ENCODE measurements around the gene MARK1. TPM values are rescaled to one million over a fixed set of nuclear protein-coding genes. Genes with fewer than 3 reads are reported as not detected.

MARK1 gene
- total and polyA plus RNA-seq, 10 of the 15 experiments (the other 5 are each of a cell fraction or from before 2014, with no cell fraction given) = 0.02 to 0.67 (median 0.12) TPM; not detected in 6

GRCh38 chr1:220701974-220702373 is 174.0 kb downstream of the MARK1 start (continued):
- TF ChIP-seq SUZ12 (IDR thresholded peaks at IDR 0.05; ENCODE audit: unreplicated experiment) = no peak
- TF ChIP-seq EED (IDR thresholded peaks at IDR 0.05; ENCODE audit: low read depth) = peak; percentile 56; the same call in 1 of the 2 replicates
- TF ChIP-seq CREM (IDR thresholded peaks at IDR 0.05; ENCODE audit: low read depth) = peak; percentile 53
- no peak for TF ChIP-seq WRNIP1 (IDR thresholded peaks at IDR 0.05; ENCODE audit: borderline replicate concordance, low read depth, low read length)
- peak; percentile 45; the same call in 1 of the 2 replicates for TF ChIP-seq FOXM1 (IDR thresholded peaks at IDR 0.05; ENCODE audit: low read depth, low read length)
- peak; percentile 39 for TF ChIP-seq JUNB (IDR thresholded peaks at IDR 0.05)
- TF ChIP-seq SIX5 (IDR thresholded peaks at IDR 0.05; ENCODE audit: low read depth, low read length, severe bottlenecking) = no peak
- TF ChIP-seq ATF7 (IDR thresholded peaks at IDR 0.05; ENCODE audit: low read depth) = peak; percentile 71; the same call in 1 of the 2 replicates
- TF ChIP-seq NR2C1 (IDR thresholded peaks at IDR 0.05) = no peak
- TF ChIP-seq NR2C2 (IDR thresholded peaks at IDR 0.05; ENCODE audit: borderline replicate concordance, control insufficient read depth, insufficient read length, low read depth) = no peak
- TF ChIP-seq ZSCAN29 (IDR thresholded peaks at IDR 0.05) = no peak
- TF ChIP-seq BHLHE40 (IDR thresholded peaks at IDR 0.05; ENCODE audit: borderline replicate concordance in 1 of 2, low read depth in 2 of 2, low read length in 1 of 2) = no peak
- TF ChIP-seq IRF4 (IDR thresholded peaks at IDR 0.05; ENCODE audit: low read depth, low read length) = no peak
- TF ChIP-seq RUNX3 (IDR thresholded peaks at IDR 0.05; ENCODE audit: low read length) = peak; percentile 90
- TF ChIP-seq PKNOX1 (IDR thresholded peaks at IDR 0.05) = peak; percentile 31; the same call in 1 of the 2 replicates
- TF ChIP-seq ZNF687 (IDR thresholded peaks at IDR 0.05) = 0 out of 2 replicates have a peak, but pooled peaks have one; percentile 25
- TF ChIP-seq IKZF1 (conservative IDR thresholded peaks at IDR 0.05) = 0 out of 2 replicates have a peak, but pooled peaks have one; percentile 26
- TF ChIP-seq ETV6 (conservative IDR thresholded peaks at IDR 0.05 in 1 of 2, IDR thresholded peaks at IDR 0.05 in 1 of 2; ENCODE audit: borderline replicate concordance in 1 of 2, low read depth in 1 of 2) = peak in 1 of 2 experiments; percentile 19; a peak in 1 of 4 replicates
- TF ChIP-seq MEF2B (IDR thresholded peaks at IDR 0.05; ENCODE audit: partially characterized antibody, poor library complexity, severe bottlenecking) = no peak
- peak; percentile 53; the same call in 1 of the 2 replicates for TF ChIP-seq TCF7 (IDR thresholded peaks at IDR 0.05; ENCODE audit: borderline replicate concordance)
- no peak for TF ChIP-seq TBL1XR1 (IDR thresholded peaks at IDR 0.05; ENCODE audit: low read depth, low read length)
- no peak for TF ChIP-seq TCF12 (IDR thresholded peaks at IDR 0.05; ENCODE audit: low read depth, low read length)
- TF ChIP-seq TARDBP (IDR thresholded peaks at IDR 0.05; ENCODE audit: borderline replicate concordance) = no peak
- TF ChIP-seq BCL11A (IDR thresholded peaks at IDR 0.05; ENCODE audit: low read depth, low read length) = 0 out of 2 replicates have a peak, but pooled peaks have one; percentile 24
- no peak for TF ChIP-seq CBX3 (IDR thresholded peaks at IDR 0.05; ENCODE audit: borderline replicate concordance, low read depth)
- TF ChIP-seq ZNF217 (IDR thresholded peaks at IDR 0.05) = no peak
- TF ChIP-seq TCF3 (IDR thresholded peaks at IDR 0.05; ENCODE audit: borderline replicate concordance, insufficient read depth, low read depth, low read length) = no peak
- TF ChIP-seq SPI1 (IDR thresholded peaks at IDR 0.05; ENCODE audit: borderline replicate concordance, insufficient read depth, low read depth, low read length) = peak; percentile 31; the same call in 1 of the 2 replicates

All from GM12878 (cell line).